ENCODE data around the gene SPTBN2. TPM values are rescaled to one million over a fixed set of nuclear protein-coding genes. Genes with fewer than 3 reads are reported as not detected.

The SPTBN2 gene
- total and polyA plus RNA-seq, 2 of the 8 experiments (the other 6 are each of a cell fraction or from before 2014, with no cell fraction given), result 19.1 to 69.0 TPM

DNA sequence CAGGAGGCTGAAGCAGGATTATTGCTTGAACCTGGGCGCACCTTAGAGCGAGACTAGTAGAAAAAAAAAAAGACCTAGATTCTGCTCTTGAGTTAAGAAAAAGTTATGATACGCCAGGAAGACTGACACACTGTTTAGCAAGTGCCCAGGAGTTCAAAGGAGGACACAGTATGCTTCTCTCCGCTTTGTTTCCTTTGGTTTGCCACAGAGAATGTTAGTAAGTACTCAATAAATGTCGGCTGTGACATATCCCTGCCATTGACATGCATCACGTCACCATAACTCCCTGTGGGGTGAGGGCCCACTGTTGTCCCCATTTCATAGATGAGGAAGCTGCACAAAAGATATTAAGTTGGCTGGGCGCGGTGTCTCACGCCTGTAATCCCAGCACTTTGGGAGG lies 7.1 kb downstream of the SPTBN2 start:
- H3K9ac ChIP-seq (replicated peaks in 1 of 4; ENCODE audit: extremely low read depth in 1 of 4, low read depth in 3 of 4, low read length in 3 of 4), result no peak overlapping the region
- no peak overlapping the region for H2BK12ac ChIP-seq (ENCODE audit: low read depth, low read length)
- H4K5ac ChIP-seq (ENCODE audit: insufficient read length, low read depth, low read length), result no peak overlapping the region
- H3K4me2 ChIP-seq (ENCODE audit: insufficient read depth in 1 of 2, low read depth in 2 of 2, low read length in 2 of 2), result no peak overlapping the region
- no peak overlapping the region for H4K8ac ChIP-seq (ENCODE audit: extremely low read depth, insufficient read depth, low read length)
- H3K79me2 ChIP-seq (ENCODE audit: control insufficient read depth in 1 of 2, insufficient read depth in 2 of 2, low read length in 2 of 2), result peaks cover 0 to 41% of the 10 kb centered on the region in 2 experiments; a peak in 3 of 4 replicates
- H2AK5ac ChIP-seq (ENCODE audit: low read depth, low read length), result no peak overlapping the region; the same call in 1 of the 2 replicates
- peaks cover 0 to 7% (median 4%) of the 10 kb centered on the region in 4 experiments; a peak in 5 of 7 replicates for H3K27me3 ChIP-seq (replicated peaks in 1 of 4; ENCODE audit: control insufficient read depth in 3 of 4, extremely low read depth in 1 of 4, insufficient read depth in 3 of 4, low read length in 3 of 4)
- no peak overlapping the region for H2BK120ac ChIP-seq (replicated peaks; ENCODE audit: low read depth, low read length)
- H3K9me3 ChIP-seq (ENCODE audit: insufficient read depth in 2 of 2, low read depth in 1 of 2, low read length in 1 of 2), result no peaks in the 10 kb centered on the region
- H3K18ac ChIP-seq (ENCODE audit: extremely low read depth, low read length), result no peak overlapping the region
- WGBS, 2 experiments (ENCODE audit: extremely low coverage in 1 of 2, insufficient coverage in 1 of 2, insufficient read length in 1 of 2, insufficient replicate concordance in 2 of 2, low coverage in 1 of 2, low lambda C conversion rate in 2 of 2, missing lambda C conversion rate in 1 of 2), result 97% methylated on average over 9 of the region's 9 CpGs; no CpG with 5 or more reads in 1 of the 2 experiments
- H3K14ac ChIP-seq (ENCODE audit: insufficient read length), result no peak overlapping the region
- peaks cover 27 to 50% (median 33%) of the 10 kb centered on the region in 4 experiments for H3K4me1 ChIP-seq (replicated peaks in 1 of 4; ENCODE audit: control insufficient read depth in 3 of 4, insufficient read depth in 4 of 4, low read length in 3 of 4)
- H3K23me2 ChIP-seq (ENCODE audit: low read depth, low read length), result no peaks in the 10 kb centered on the region; the same call in 1 of the 2 replicates
- DNase-seq (ENCODE audit: low read depth in 1 of 2, low spot score in 2 of 2) (no peak), FAIRE-seq (no peak)
- no peak overlapping the region for H2BK15ac ChIP-seq (ENCODE audit: low read length)
- no peak overlapping the region for H2BK5ac ChIP-seq (ENCODE audit: low read depth, low read length)
- peaks cover 20% of the 10 kb centered on the region for H3K79me1 ChIP-seq (ENCODE audit: low read depth, low read length)
- H3K23ac ChIP-seq (ENCODE audit: insufficient read length), result no peak overlapping the region
- H4K20me1 ChIP-seq (replicated peaks in 1 of 2; ENCODE audit: control insufficient read depth in 1 of 2, insufficient read depth in 2 of 2, low read length in 2 of 2), result no peaks in the 10 kb centered on the region
- H4K91ac ChIP-seq (replicated peaks; ENCODE audit: insufficient read length, low read length), result no peak overlapping the region
- H3K4me3 ChIP-seq (ENCODE audit: extremely low read depth in 1 of 4, insufficient read depth in 2 of 4, low read depth in 3 of 4, low read length in 4 of 4), result no peak overlapping the region
- H3K36me3 ChIP-seq (ENCODE audit: control insufficient read depth in 2 of 4, insufficient read depth in 4 of 4, low read length in 3 of 4), result peaks cover 3 to 8% (median 3%) of the 10 kb centered on the region in 4 experiments; a peak in 5 of 8 replicates
- no peak overlapping the region for H3K4ac ChIP-seq (replicated peaks; ENCODE audit: insufficient read length, low read depth, low read length)
- no peak overlapping the region for H2BK20ac ChIP-seq (ENCODE audit: low read length)
- ChIA-PET POLR2A (ENCODE audit: partially characterized antibody) (interaction anchor here (0.7 kb wide), 1 partner anchor 88 kb away, joined by 3 read pairs; no protein-coding TSS in a partner anchor), CTCF (ENCODE audit: partially characterized antibody) (interaction anchor here (0.7 to 1.2 kb wide), 3 partner anchors 16 to 394 kb away, joined by 3 read pairs; no protein-coding TSS in a partner anchor)
- H3K27ac ChIP-seq (ENCODE audit: low read depth, low read length), result no peak overlapping the region
- H2AFZ ChIP-seq (ENCODE audit: low read length), result no peak overlapping the region
- no peak overlapping the region for H3K56ac ChIP-seq (replicated peaks; ENCODE audit: insufficient read length, low read depth, low read length)
- TF ChIP-seq SIX5 (IDR thresholded peaks at IDR 0.05; ENCODE audit: low read depth, low read length), result no peak
- no peak for TF ChIP-seq PHF8 (conservative IDR thresholded peaks at IDR 0.05; ENCODE audit: low read depth, low read length)
- no peak for TF ChIP-seq ZNF274 (IDR thresholded peaks at IDR 0.05; ENCODE audit: borderline replicate concordance, extremely low read depth, low read length)
- TF ChIP-seq CTBP2 (IDR thresholded peaks at IDR 0.05; ENCODE audit: borderline replicate concordance, insufficient read depth, insufficient read length, low read length), result no peak
- TF ChIP-seq POLR2AphosphoS5 (IDR thresholded peaks at IDR 0.05; ENCODE audit: low read depth, low read length), result no peak
- no peak for TF ChIP-seq GTF2F1 (IDR thresholded peaks at IDR 0.05; ENCODE audit: borderline replicate concordance, low read depth, low read length)
- no peak for TF ChIP-seq TEAD4 (IDR thresholded peaks at IDR 0.05; ENCODE audit: low read depth, low read length)
- no peak for TF ChIP-seq SAP30 (IDR thresholded peaks at IDR 0.05; ENCODE audit: insufficient read depth, insufficient replicate concordance, low read length)
- TF ChIP-seq CREB1 (IDR thresholded peaks at IDR 0.05), result no peak
- TF ChIP-seq, protein P1, sequence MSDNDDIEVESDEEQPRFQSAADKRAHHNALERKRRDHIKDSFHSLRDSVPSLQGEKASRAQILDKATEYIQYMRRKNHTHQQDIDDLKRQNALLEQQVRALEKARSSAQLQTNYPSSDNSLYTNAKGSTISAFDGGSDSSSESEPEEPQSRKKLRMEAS (IDR thresholded peaks at IDR 0.05), result no peak
- no peak for TF ChIP-seq TCF12 (IDR thresholded peaks at IDR 0.05; ENCODE audit: low read depth, low read length)

Data from H1 (cell line).